Prostate gland (tissue), 2 donors: ENCODE data around the gene AP4S1. TPM values are rescaled to one million over a fixed set of nuclear protein-coding genes. Genes with fewer than 3 reads are reported as not detected.

Experiments used
- DNase-seq: peaks from one replicate; pipeline ENCODE4 v3.0.0-alpha.2; 2019; ENCODE audit warnings: low spot score
- H3K27ac ChIP-seq, 2 donors: fragments of 200-600 bp; sonication (generic); 2 replicates each; pipeline ENCODE4 v1.5.1; 2017 to 2019
- H3K27me3 ChIP-seq: fragments of 200-600 bp; sonication (generic); replicated peaks from 2 replicates; pipeline ENCODE4 v1.5.1; 2019; ENCODE audit not compliant: insufficient read depth
- H3K36me3 ChIP-seq, 2 donors: fragments of 200-600 bp; sonication (generic); 1 replicate in 1 of 2; 2 replicates in 1 of 2; pipeline versions ENCODE4 v1.5.1 to v1.8.1; 2017 to 2019
- H3K4me1 ChIP-seq: fragments of 200-600 bp; sonication (generic); replicated peaks from 2 replicates; pipeline ENCODE4 v1.5.1; 2019
- H3K4me3 ChIP-seq, 2 donors: fragments of 200-600 bp; sonication (generic); 2 replicates each; pipeline ENCODE4 v1.5.1; 2017 to 2019
- H3K9me3 ChIP-seq: fragments of 200-600 bp; sonication (generic); 2 replicates; pipeline ENCODE4 v1.5.1; 2017
- POLR2A ChIP-seq: fragments of 450-650 bp; IDR thresholded peaks from one replicate; pipeline ENCODE4 v1.6.1; 2016; ENCODE audit warnings: antibody characterized with exemption, mild to moderate bottlenecking
- POLR2AphosphoS5 ChIP-seq: sonication (generic); formaldehyde crosslinking; IDR thresholded peaks from one replicate; pipeline ENCODE4 v1.6.1; 2017; ENCODE audit warnings: antibody characterized with exemption
- WGBS: methylation state at CpG from one replicate; pipeline ENCODE4 v1.1.5; 2018; 5-methylcytosine and 5-hydroxymethylcytosine counted together
- intact Hi-C: fragments of 100-400 bp; cut with DNase I; formaldehyde crosslinking; loops from one replicate; pipeline ENCODE4 v1.14.2; 2022
- total RNA-seq, 2 donors: library from RNA; depleted of rRNA; stranded (reverse); fragments of >200 nt; gene quantifications; one replicate each; pipeline ENCODE4 v1.1.0, GENCODE V29; 2016
- TF ChIP-seq, protein P1 (sequence below), 4 experiments: fragments of 200-600 bp in 2 of 4; fragments of 450-650 bp in 2 of 4; sonication (generic) in 2 of 4; IDR thresholded peaks; 1 replicate in 3 of 4; 2 replicates in 1 of 4; pipeline ENCODE4 v1.5.1; 2016 to 2019; ENCODE audit warnings: antibody characterized with exemption in 4 of 4, mild to moderate bottlenecking in 2 of 4, moderate library complexity in 2 of 4

AP4S1 gene
- total RNA-seq, 2 donors from 2014 or later, result 6.1 to 9.8 TPM

DNA sequence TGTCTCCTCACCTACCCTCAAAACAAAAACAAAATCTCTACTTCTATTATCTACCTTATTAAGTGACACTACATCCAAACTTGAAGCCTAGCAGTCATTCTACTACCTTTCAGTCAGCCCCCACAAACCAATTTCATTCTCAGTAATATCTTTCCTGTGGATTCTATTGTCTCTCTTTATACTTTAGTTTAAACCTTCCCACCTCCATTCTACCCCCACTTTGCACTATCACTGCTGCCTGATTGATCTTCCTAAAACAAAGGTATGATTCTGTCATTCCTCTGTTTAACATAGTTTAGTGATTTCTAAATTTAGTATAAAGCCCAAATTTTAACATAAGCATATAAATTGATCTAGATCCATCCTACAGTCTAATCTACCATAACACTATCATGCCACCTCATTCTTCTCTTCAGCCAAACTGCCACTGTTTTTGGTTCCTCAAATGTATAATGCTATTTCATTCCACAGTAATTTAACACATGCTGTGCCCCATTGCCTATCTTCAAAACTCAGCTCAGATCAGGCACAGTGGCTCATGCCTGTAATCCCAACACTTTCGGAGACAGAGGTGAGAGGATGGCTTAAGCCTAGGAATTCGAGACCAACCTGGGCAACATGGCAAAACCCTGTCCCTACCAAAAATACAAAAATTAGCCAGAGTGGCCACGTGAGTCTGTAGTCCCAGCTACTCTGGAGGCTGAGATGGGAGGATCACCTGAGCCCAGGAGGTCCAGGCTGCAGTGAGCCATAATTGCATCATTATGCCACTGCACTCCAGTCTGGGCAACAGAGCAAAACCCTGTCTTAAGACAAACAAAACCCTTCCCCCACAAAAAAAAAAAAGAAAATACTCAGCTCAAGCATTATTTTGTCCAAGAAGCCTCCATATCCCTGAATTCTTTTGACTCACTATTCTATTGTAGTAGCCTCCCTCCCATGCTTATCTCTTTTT, 3.8 kb downstream of the AP4S1 start:
- no peaks in the 10 kb centered on the region for H3K27me3 ChIP-seq
- H3K9me3 ChIP-seq, result no peaks in the 10 kb centered on the region
- WGBS, result 96% methylated on average over 3 of the region's 3 CpGs
- H3K4me1 ChIP-seq, result no peaks in the 10 kb centered on the region
- H3K36me3 ChIP-seq, result no peaks in the 10 kb centered on the region
- H3K4me3 ChIP-seq, result no peak overlapping the region
- intact Hi-C loops, result no loop called here
- DNase-seq, result no peak
- H3K27ac ChIP-seq, result no peak overlapping the region
- TF ChIP-seq, protein P1, sequence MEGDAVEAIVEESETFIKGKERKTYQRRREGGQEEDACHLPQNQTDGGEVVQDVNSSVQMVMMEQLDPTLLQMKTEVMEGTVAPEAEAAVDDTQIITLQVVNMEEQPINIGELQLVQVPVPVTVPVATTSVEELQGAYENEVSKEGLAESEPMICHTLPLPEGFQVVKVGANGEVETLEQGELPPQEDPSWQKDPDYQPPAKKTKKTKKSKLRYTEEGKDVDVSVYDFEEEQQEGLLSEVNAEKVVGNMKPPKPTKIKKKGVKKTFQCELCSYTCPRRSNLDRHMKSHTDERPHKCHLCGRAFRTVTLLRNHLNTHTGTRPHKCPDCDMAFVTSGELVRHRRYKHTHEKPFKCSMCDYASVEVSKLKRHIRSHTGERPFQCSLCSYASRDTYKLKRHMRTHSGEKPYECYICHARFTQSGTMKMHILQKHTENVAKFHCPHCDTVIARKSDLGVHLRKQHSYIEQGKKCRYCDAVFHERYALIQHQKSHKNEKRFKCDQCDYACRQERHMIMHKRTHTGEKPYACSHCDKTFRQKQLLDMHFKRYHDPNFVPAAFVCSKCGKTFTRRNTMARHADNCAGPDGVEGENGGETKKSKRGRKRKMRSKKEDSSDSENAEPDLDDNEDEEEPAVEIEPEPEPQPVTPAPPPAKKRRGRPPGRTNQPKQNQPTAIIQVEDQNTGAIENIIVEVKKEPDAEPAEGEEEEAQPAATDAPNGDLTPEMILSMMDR (IDR thresholded peaks at IDR 0.05), result no peak
- no peak for TF ChIP-seq POLR2AphosphoS5
- no peak for TF ChIP-seq POLR2A

DNA sequence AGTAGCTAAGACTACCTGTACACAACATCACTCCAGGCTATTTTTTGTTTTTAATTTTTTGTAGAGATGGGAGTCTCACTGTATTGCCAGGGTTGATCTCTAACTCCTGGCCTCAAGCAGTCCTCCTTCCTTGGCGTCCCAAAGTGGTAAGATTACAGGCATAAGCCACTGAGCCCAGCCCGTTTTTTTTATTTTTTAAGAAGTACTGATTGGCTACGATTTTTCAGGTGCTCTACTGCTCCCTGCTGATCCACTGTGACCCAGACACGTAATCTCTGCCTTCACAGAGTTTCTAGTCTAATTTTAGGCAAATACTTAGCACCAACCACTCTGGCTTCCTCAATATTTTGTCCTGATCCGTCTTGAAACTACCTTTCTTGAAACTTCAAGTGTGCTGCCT, 5.0 kb downstream of the AP4S1 start:
- no peaks in the 10 kb centered on the region for H3K36me3 ChIP-seq
- no peaks in the 10 kb centered on the region for H3K27me3 ChIP-seq
- WGBS, result 97% methylated on average over 5 of the region's 5 CpGs
- DNase-seq, result no peak
- H3K4me1 ChIP-seq, result no peaks in the 10 kb centered on the region
- intact Hi-C loops, result no loop called here
- TF ChIP-seq POLR2A, result no peak
- TF ChIP-seq POLR2AphosphoS5, result no peak
- TF ChIP-seq, protein P1 (IDR thresholded peaks at IDR 0.05), result no peak
- H3K4me3 ChIP-seq, result no peak overlapping the region
- H3K27ac ChIP-seq, result no peak overlapping the region
- no peaks in the 10 kb centered on the region for H3K9me3 ChIP-seq

DNA sequence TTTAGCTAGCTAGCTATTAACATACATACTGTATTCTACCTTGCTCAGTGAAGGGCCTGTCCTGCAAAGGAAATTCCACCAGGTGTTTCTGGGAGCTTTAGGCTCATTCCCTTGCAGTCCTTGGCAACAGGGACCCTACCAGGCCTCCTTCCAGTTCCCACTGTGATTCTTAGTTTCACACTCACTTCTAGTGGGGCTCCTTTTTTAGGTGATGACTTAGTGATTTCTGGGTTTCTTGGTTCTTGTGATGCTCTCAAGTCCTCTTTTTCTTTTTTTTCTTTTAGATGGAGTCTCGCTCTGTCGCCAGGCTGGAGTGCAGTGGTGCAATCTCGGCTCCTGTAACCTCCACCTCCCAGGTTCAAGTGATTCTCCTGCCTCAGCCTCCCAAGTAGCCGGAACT, 11.1 kb downstream of the AP4S1 start:
- H3K9me3 ChIP-seq, result no peaks in the 10 kb centered on the region
- no peak overlapping the region for H3K4me3 ChIP-seq
- no peaks in the 10 kb centered on the region for H3K36me3 ChIP-seq
- H3K4me1 ChIP-seq, result no peaks in the 10 kb centered on the region
- DNase-seq, result no peak
- no peak for TF ChIP-seq POLR2A
- TF ChIP-seq, protein P1 (IDR thresholded peaks at IDR 0.05), result no peak
- no peak for TF ChIP-seq POLR2AphosphoS5
- WGBS, result 99% methylated on average over 4 of the region's 4 CpGs
- no peak overlapping the region for H3K27ac ChIP-seq
- intact Hi-C loops, result no loop called here
- H3K27me3 ChIP-seq, result no peaks in the 10 kb centered on the region

DNA sequence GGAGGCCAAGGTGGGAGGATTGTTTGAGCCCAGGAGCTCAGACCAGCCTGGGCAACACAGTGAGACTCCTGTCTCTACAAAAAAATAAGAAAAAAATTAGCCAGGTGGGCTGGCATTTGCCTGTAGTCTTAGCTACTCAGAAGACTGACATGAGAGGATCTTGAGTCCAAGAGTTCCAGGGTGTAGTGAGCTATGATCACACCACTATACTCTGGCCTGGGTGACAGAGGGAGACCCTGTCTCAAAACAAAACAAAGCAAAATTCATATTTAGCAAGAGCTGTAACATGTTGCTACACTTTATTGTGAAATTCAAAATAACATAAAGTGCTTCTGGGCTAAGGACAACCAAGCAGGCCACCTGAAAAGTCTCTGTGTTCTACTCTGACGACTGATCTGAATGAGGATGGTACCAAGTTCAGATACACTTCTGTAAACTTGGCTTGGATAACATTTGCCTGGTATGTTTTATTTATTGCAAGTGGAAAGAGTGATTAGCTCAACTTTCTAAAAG, 12.3 kb downstream of the AP4S1 start:
- TF ChIP-seq POLR2A (no peak), POLR2AphosphoS5 (no peak)
- TF ChIP-seq, protein P1 (IDR thresholded peaks at IDR 0.05), result no peak
- no peak overlapping the region for H3K27ac ChIP-seq
- no peaks in the 10 kb centered on the region for H3K9me3 ChIP-seq
- WGBS, result 88% methylated on average over 1 of the region's 1 CpG
- no peaks in the 10 kb centered on the region for H3K4me1 ChIP-seq
- H3K4me3 ChIP-seq, result no peak overlapping the region
- H3K27me3 ChIP-seq, result no peaks in the 10 kb centered on the region
- intact Hi-C loops, result no loop called here
- H3K36me3 ChIP-seq, result no peaks in the 10 kb centered on the region
- no peak for DNase-seq
